Neural cell (in vitro differentiated cells): ENCODE results near the gene CDK13. TPM values are rescaled to one million over a fixed set of nuclear protein-coding genes. Genes with fewer than 3 reads are reported as not detected.

Experiments used
- H2AFZ ChIP-seq: fragments of 200-600, 300-800 bp; sonication (generic), shearing (Covaris generic); 2 replicates; pipeline ENCODE4 v1.6.0; 2014; ENCODE audit warnings: low read depth, mild to moderate bottlenecking, antibody characterized with exemption, low read length, moderate library complexity
- H3F3A ChIP-seq: fragments of 200-600 bp; shearing (Covaris generic); 2 replicates; pipeline ENCODE4 v1.6.1; 2016; ENCODE audit warnings: mild to moderate bottlenecking, moderate library complexity, mixed read lengths, antibody characterized with exemption, low read length; ENCODE audit not compliant: insufficient read depth, poor library complexity, severe bottlenecking
- H3K27ac ChIP-seq: fragments of 200-600, 300-800 bp; sonication (generic), shearing (Covaris generic); 2 replicates; pipeline ENCODE4 v1.5.1; 2014; ENCODE audit warnings: mild to moderate bottlenecking, low read length, moderate library complexity
- H3K27me3 ChIP-seq: fragments of 300-800, 200-600 bp; sonication (generic), shearing (Covaris generic); 2 replicates; pipeline ENCODE4 v1.6.0; 2014; ENCODE audit warnings: mild to moderate bottlenecking, low read depth, low read length, moderate library complexity; ENCODE audit not compliant: insufficient read depth
- H3K36me3 ChIP-seq: fragments of 300-800, 200-600 bp; sonication (generic), shearing (Covaris generic); 2 replicates; pipeline ENCODE4 v1.5.1; 2014; ENCODE audit warnings: mild to moderate bottlenecking, antibody characterized with exemption, low read length, moderate library complexity; ENCODE audit not compliant: insufficient read depth
- H3K4me2 ChIP-seq: fragments of 300-800, 200-600 bp; sonication (generic), shearing (Covaris generic); 2 replicates; pipeline ENCODE4 v1.6.0; 2014; ENCODE audit warnings: mild to moderate bottlenecking, low read length
- H3K4me3 ChIP-seq: fragments of 300-800, 200-600 bp; sonication (generic), shearing (Covaris generic); 2 replicates; pipeline ENCODE4 v1.5.1; 2014; ENCODE audit warnings: mild to moderate bottlenecking, low read length, moderate library complexity
- H3K79me2 ChIP-seq: fragments of 200-600 bp; shearing (Covaris generic); replicated peaks from 2 replicates; pipeline ENCODE4 v1.6.0; 2014; ENCODE audit warnings: mild to moderate bottlenecking, low read length, moderate library complexity; ENCODE audit not compliant: insufficient read depth
- H3K9ac ChIP-seq: fragments of 300-800, 200-600 bp; sonication (generic), shearing (Covaris generic); 2 replicates; pipeline ENCODE4 v1.6.1; 2016; ENCODE audit warnings: mild to moderate bottlenecking, low read length, mixed read lengths
- H3K9me2 ChIP-seq: fragments of 200-600 bp; shearing (Covaris generic); 2 replicates; pipeline ENCODE4 v1.6.1; 2016; ENCODE audit warnings: mild to moderate bottlenecking, low read length, mixed read lengths; ENCODE audit not compliant: insufficient read depth
- H3K9me3 ChIP-seq: fragments of 200-600, 300-800 bp; sonication (generic), shearing (Covaris generic); 2 replicates; pipeline ENCODE4 v1.6.1; 2016; ENCODE audit warnings: mild to moderate bottlenecking, mixed run types, low read length, moderate library complexity, mixed read lengths
- H4K20me1 ChIP-seq: fragments of 200-600 bp; shearing (Covaris generic); 2 replicates; pipeline ENCODE4 v1.6.1; 2016; ENCODE audit warnings: mild to moderate bottlenecking, mixed run types; ENCODE audit not compliant: insufficient read depth
- EP300 ChIP-seq: fragments of 450-650 bp; conservative IDR thresholded peaks from 2 replicates; pipeline ENCODE4 v1.6.1; 2014; ENCODE audit warnings: antibody characterized with exemption, mild to moderate bottlenecking, moderate library complexity; ENCODE audit not compliant: poor library complexity, severe bottlenecking
- EZH2 ChIP-seq: fragments of 200-600, 300-800 bp; shearing (Covaris generic), sonication (generic); IDR thresholded peaks from 2 replicates; pipeline ENCODE4 v1.6.1; 2014; ENCODE audit warnings: antibody characterized with exemption, low read length, borderline replicate concordance, mild to moderate bottlenecking; ENCODE audit not compliant: insufficient read depth, poor library complexity, severe bottlenecking
- MXI1 ChIP-seq: fragments of 450-650 bp; conservative IDR thresholded peaks from 2 replicates; pipeline ENCODE4 v1.6.1; 2014; ENCODE audit warnings: antibody characterized with exemption, mild to moderate bottlenecking; ENCODE audit not compliant: poor library complexity, severe bottlenecking
- POLR2AphosphoS5 ChIP-seq: IDR thresholded peaks from 2 replicates; pipeline ENCODE4 v1.6.1; 2012
- RAD21 ChIP-seq: fragments of 450-650 bp; conservative IDR thresholded peaks from 2 replicates; pipeline ENCODE4 v1.6.1; 2014; ENCODE audit warnings: antibody characterized with exemption, mild to moderate bottlenecking, moderate library complexity
- SMC3 ChIP-seq: fragments of 450-650 bp; conservative IDR thresholded peaks from 2 replicates; pipeline ENCODE4 v1.6.1; 2014; ENCODE audit warnings: antibody characterized with exemption, mild to moderate bottlenecking, moderate library complexity; ENCODE audit not compliant: poor library complexity
- TAF1 ChIP-seq: IDR thresholded peaks from 2 replicates; pipeline ENCODE4 v1.6.1; 2012; ENCODE audit warnings: low read depth
- polyA plus RNA-seq: library from polyadenylated mRNA; depleted of rRNA; stranded (reverse); fragments of >200 nt; gene quantifications from 2 replicates; pipeline ENCODE4 v1.2.3, GENCODE V29; 2014
- TF ChIP-seq, protein P1 (sequence below): IDR thresholded peaks from 2 replicates; pipeline ENCODE4 v1.6.1; 2012; ENCODE audit warnings: borderline replicate concordance
- TF ChIP-seq, protein P2 (sequence below): fragments of 450-650 bp; IDR thresholded peaks from 2 replicates; pipeline ENCODE4 v1.5.1; 2014; ENCODE audit warnings: antibody characterized with exemption, mild to moderate bottlenecking, moderate library complexity; ENCODE audit not compliant: poor library complexity, severe bottlenecking

The CDK13 gene
- polyA plus RNA-seq, 1 donor from 2014 or later, result 27.0 TPM

DNA sequence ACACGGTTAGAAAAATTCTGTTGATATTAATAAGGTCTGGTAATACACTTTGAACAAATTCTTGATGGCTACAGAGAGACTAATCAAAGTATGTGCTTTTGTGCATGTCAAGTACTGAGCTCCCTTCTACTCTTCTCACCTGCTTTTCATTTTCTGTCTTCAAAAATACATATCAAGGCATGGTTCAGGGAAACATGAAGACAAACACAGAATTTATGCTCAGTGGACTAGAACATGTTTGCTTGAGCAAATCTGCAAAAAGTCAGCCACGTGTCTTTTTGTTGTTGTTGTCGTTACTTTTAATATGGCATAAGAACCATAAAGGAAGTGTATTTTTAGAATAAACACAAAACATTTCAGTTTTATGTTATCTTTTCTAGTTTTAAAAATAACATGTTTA is 21.9 kb downstream of the CDK13 start:
- Histone ChIP-seq H3K9ac (no peak overlapping the region), H3K4me2 (no peak overlapping the region), H3K36me3 (no peaks in the 10 kb centered on the region), H3K79me2 (peaks cover 83% of the 10 kb centered on the region), H3K27ac (no peak overlapping the region), H3K9me2 (no peaks in the 10 kb centered on the region), H3K4me3 (no peak overlapping the region), H3F3A (no peaks in the 10 kb centered on the region), H3K9me3 (no peaks in the 10 kb centered on the region), H3K27me3 (no peaks in the 10 kb centered on the region), H2AFZ (no peak overlapping the region), H4K20me1 (no peaks in the 10 kb centered on the region)
- TF ChIP-seq POLR2AphosphoS5 (no peak), EP300 (no peak), EZH2 (no peak), RAD21 (no peak), TAF1 (no peak), SMC3 (no peak), MXI1 (no peak)
- TF ChIP-seq, protein P1, sequence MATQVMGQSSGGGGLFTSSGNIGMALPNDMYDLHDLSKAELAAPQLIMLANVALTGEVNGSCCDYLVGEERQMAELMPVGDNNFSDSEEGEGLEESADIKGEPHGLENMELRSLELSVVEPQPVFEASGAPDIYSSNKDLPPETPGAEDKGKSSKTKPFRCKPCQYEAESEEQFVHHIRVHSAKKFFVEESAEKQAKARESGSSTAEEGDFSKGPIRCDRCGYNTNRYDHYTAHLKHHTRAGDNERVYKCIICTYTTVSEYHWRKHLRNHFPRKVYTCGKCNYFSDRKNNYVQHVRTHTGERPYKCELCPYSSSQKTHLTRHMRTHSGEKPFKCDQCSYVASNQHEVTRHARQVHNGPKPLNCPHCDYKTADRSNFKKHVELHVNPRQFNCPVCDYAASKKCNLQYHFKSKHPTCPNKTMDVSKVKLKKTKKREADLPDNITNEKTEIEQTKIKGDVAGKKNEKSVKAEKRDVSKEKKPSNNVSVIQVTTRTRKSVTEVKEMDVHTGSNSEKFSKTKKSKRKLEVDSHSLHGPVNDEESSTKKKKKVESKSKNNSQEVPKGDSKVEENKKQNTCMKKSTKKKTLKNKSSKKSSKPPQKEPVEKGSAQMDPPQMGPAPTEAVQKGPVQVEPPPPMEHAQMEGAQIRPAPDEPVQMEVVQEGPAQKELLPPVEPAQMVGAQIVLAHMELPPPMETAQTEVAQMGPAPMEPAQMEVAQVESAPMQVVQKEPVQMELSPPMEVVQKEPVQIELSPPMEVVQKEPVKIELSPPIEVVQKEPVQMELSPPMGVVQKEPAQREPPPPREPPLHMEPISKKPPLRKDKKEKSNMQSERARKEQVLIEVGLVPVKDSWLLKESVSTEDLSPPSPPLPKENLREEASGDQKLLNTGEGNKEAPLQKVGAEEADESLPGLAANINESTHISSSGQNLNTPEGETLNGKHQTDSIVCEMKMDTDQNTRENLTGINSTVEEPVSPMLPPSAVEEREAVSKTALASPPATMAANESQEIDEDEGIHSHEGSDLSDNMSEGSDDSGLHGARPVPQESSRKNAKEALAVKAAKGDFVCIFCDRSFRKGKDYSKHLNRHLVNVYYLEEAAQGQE, result no peak
- TF ChIP-seq, protein P2, sequence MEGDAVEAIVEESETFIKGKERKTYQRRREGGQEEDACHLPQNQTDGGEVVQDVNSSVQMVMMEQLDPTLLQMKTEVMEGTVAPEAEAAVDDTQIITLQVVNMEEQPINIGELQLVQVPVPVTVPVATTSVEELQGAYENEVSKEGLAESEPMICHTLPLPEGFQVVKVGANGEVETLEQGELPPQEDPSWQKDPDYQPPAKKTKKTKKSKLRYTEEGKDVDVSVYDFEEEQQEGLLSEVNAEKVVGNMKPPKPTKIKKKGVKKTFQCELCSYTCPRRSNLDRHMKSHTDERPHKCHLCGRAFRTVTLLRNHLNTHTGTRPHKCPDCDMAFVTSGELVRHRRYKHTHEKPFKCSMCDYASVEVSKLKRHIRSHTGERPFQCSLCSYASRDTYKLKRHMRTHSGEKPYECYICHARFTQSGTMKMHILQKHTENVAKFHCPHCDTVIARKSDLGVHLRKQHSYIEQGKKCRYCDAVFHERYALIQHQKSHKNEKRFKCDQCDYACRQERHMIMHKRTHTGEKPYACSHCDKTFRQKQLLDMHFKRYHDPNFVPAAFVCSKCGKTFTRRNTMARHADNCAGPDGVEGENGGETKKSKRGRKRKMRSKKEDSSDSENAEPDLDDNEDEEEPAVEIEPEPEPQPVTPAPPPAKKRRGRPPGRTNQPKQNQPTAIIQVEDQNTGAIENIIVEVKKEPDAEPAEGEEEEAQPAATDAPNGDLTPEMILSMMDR, result no peak

DNA sequence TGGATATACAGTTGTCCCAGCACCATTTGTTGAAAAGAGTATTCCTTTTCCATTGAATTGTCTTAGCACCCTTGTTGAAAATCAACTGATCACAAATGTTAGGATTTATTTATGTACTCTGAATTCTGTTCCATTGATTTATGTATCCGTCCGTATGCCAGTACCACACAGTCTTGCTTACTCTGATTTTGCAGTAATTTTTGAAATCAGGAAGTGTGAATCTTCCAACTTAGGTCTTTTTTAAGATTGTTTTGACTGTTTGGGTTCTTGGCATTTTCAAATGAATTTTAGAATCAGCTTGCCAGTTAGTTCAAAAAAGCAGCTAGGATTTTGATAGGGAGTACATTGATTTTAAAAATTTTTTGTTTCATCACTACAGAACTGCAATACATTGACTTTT is 23.7 kb downstream of the CDK13 start:
- no peak overlapping the region for H3K4me3 ChIP-seq
- peaks cover 85% of the 10 kb centered on the region for H3K79me2 ChIP-seq
- H3K27ac ChIP-seq, result no peak overlapping the region
- H3K27me3 ChIP-seq, result no peaks in the 10 kb centered on the region
- H3K9me2 ChIP-seq, result no peaks in the 10 kb centered on the region
- no peaks in the 10 kb centered on the region for H3K36me3 ChIP-seq
- TF ChIP-seq, protein P1, result no peak
- no peak for TF ChIP-seq EZH2
- TF ChIP-seq POLR2AphosphoS5, result no peak
- TF ChIP-seq, protein P2, result no peak
- no peak for TF ChIP-seq MXI1
- no peak for TF ChIP-seq EP300
- no peak for TF ChIP-seq RAD21
- TF ChIP-seq SMC3, result no peak
- no peak for TF ChIP-seq TAF1
- H3F3A ChIP-seq, result peaks cover 2% of the 10 kb centered on the region
- no peaks in the 10 kb centered on the region for H3K9me3 ChIP-seq
- H3K9ac ChIP-seq, result no peak overlapping the region
- no peak overlapping the region for H2AFZ ChIP-seq
- no peak overlapping the region for H3K4me2 ChIP-seq
- H4K20me1 ChIP-seq, result no peaks in the 10 kb centered on the region
